ENCODE data around the gene BMPR1A.

DNA sequence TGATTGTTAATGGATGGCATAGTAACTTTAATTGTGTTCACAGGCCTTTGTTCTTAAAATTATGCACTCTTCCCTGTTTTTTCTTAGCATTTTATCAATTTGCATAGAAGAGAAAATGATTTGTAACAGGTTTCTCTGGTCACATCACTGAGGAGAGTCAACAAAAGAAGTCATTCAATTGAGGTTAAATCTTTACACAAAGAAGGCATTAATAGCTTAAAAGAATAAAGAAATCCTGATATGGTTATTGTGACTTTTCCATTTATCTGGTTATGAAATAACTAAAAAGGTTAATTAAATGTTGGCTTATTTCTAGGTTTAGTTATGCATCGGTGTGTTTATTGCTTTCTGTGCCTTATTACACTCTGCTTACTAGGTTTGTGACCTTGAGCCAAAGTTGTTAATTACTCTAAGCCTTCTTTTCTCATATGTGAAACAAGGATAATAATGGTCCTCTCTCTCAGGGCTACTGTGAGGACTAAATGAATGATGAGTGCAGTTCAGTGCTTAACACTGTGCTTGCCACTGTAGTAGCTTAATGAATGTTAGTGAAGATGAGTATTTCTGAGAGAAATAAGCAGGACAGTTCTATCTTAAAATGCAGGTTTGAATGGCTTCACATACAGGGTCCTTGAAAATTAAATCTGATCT lies 12.1 kb downstream of the BMPR1A start:
- TF ChIP-seq, protein P1, sequence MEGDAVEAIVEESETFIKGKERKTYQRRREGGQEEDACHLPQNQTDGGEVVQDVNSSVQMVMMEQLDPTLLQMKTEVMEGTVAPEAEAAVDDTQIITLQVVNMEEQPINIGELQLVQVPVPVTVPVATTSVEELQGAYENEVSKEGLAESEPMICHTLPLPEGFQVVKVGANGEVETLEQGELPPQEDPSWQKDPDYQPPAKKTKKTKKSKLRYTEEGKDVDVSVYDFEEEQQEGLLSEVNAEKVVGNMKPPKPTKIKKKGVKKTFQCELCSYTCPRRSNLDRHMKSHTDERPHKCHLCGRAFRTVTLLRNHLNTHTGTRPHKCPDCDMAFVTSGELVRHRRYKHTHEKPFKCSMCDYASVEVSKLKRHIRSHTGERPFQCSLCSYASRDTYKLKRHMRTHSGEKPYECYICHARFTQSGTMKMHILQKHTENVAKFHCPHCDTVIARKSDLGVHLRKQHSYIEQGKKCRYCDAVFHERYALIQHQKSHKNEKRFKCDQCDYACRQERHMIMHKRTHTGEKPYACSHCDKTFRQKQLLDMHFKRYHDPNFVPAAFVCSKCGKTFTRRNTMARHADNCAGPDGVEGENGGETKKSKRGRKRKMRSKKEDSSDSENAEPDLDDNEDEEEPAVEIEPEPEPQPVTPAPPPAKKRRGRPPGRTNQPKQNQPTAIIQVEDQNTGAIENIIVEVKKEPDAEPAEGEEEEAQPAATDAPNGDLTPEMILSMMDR (conservative IDR thresholded peaks at IDR 0.05), result no peak
- no peak for TF ChIP-seq ZFX (IDR thresholded peaks at IDR 0.05)

Data from C4-2B (cell line).